HepG2 (cell line): ENCODE measurements around the gene RSF1. TPM values are rescaled to one million over a fixed set of nuclear protein-coding genes. Genes with fewer than 3 reads are reported as not detected.

Source experiments
- AHDC1 ChIP-seq: sonication (generic); formaldehyde crosslinking; IDR thresholded peaks from 2 replicates; pipeline ENCODE4 v1.5.1; 2020; ENCODE audit warnings: mild to moderate bottlenecking, missing genetic modification reagents, borderline replicate concordance
- ARNTL ChIP-seq: sonication (generic); formaldehyde crosslinking; IDR thresholded peaks from 2 replicates; pipeline ENCODE4 v1.4.0; 2020; ENCODE audit warnings: mild to moderate bottlenecking, missing genetic modification reagents
- DMTF1 ChIP-seq: sonication (generic); formaldehyde crosslinking; IDR thresholded peaks from 2 replicates; pipeline ENCODE4 v1.4.0; 2020; ENCODE audit warnings: mild to moderate bottlenecking, missing genetic modification reagents
- FOXA1 ChIP-seq, 2 experiments: fragments of 450-650 bp in 1 of 2; sonication (generic) in 1 of 2; formaldehyde crosslinking in 1 of 2; IDR thresholded peaks; 2 replicates each; pipeline versions ENCODE4 v1.4.0 to v1.6.1; 2016 to 2020; ENCODE audit warnings: missing genetic modification reagents in 1 of 2
- GABPA ChIP-seq, 2 experiments: IDR thresholded peaks; 2 replicates each; pipeline ENCODE4 v1.6.1; 2011 to 2016; ENCODE audit warnings: low read depth in 2 of 2, low read length in 1 of 2, missing biosample characterization in 1 of 2, missing genetic modification characterization in 1 of 2
- HNF4A ChIP-seq: sonication (generic); formaldehyde crosslinking; IDR thresholded peaks from 2 replicates; pipeline ENCODE4 v1.4.0; 2020; ENCODE audit warnings: missing genetic modification reagents
- IRF2 ChIP-seq: IDR thresholded peaks from 2 replicates; pipeline ENCODE4 v1.6.1; 2018; ENCODE audit warnings: missing genetic modification reagents, missing compliant biosample characterization
- IRX3 ChIP-seq: sonication (generic); formaldehyde crosslinking; IDR thresholded peaks from 2 replicates; pipeline ENCODE4 v1.8.1; 2023; ENCODE audit warnings: mild to moderate bottlenecking, low read depth, missing genetic modification reagents, borderline replicate concordance
- MAF1 ChIP-seq: sonication (generic); formaldehyde crosslinking; IDR thresholded peaks from 2 replicates; pipeline ENCODE4 v1.5.0; 2020; ENCODE audit warnings: missing genetic modification reagents, borderline replicate concordance
- MLXIP ChIP-seq: sonication (generic); formaldehyde crosslinking; IDR thresholded peaks from 2 replicates; pipeline ENCODE4 v1.9.0; 2021; ENCODE audit warnings: missing genetic modification reagents, borderline replicate concordance
- NFIC ChIP-seq: IDR thresholded peaks from 2 replicates; pipeline ENCODE4 v1.6.1; 2012; ENCODE audit warnings: mild to moderate bottlenecking, low read length, inconsistent platforms
- NFRKB ChIP-seq: fragments of 450-650 bp; IDR thresholded peaks from 2 replicates; pipeline ENCODE4 v1.6.1; 2017
- POLR2A ChIP-seq, 2 experiments: IDR thresholded peaks; 2 replicates each; pipeline ENCODE4 v1.6.1; 2011; ENCODE audit warnings: low read depth in 2 of 2, low read length in 2 of 2, mild to moderate bottlenecking in 1 of 2, moderate library complexity in 1 of 2; ENCODE audit not compliant: insufficient read depth in 1 of 2
- WIZ ChIP-seq: sonication (generic); formaldehyde crosslinking; IDR thresholded peaks from 2 replicates; pipeline ENCODE4 v1.5.1; 2020; ENCODE audit warnings: mild to moderate bottlenecking, missing genetic modification reagents
- ZBTB37 ChIP-seq: sonication (generic); formaldehyde crosslinking; IDR thresholded peaks from 2 replicates; pipeline ENCODE4 v1.4.0; 2020; ENCODE audit warnings: mild to moderate bottlenecking, missing genetic modification reagents
- ZNF546 ChIP-seq: sonication (generic); formaldehyde crosslinking; conservative IDR thresholded peaks from 2 replicates; pipeline ENCODE4 v1.8.1; 2023; ENCODE audit warnings: mild to moderate bottlenecking, missing genetic modification reagents
- polyA plus RNA-seq, 8 experiments: library from polyadenylated mRNA; depleted of rRNA in 3 of 8; stranded (reverse) in 7 of 8; unstranded in 1 of 8; fragments of >200 nt; fragmentation: Illumina TruSeq in 4 of 8; extraction: Trizol in 4 of 8; gene quantifications; 2 replicates each; pipeline versions ENCODE4 v1.2.1 to v1.2.3, GENCODE V29; 2011 to 2016; ENCODE audit warnings: low read depth in 4 of 8, missing spikeins in 1 of 8, mixed read lengths in 1 of 8; ENCODE audit not compliant: insufficient read depth in 1 of 8
- total RNA-seq, 5 experiments: library from RNA; depleted of rRNA; stranded (reverse); fragments of >200 nt; fragmentation: Illumina TruSeq; extraction: Trizol; gene quantifications; 2 replicates each; pipeline ENCODE4 v1.2.3, GENCODE V29; 2016; ENCODE audit warnings: low read depth in 1 of 5

Gene RSF1
- total and polyA plus RNA-seq, 2 of the 13 experiments (the other 11 are each of a cell fraction or from before 2014, with no cell fraction given) = 15.5 to 33.1 TPM

GRCh38 chr11:77637345-77638165 is 183.0 kb downstream of the RSF1 start, which contains the start of gene CLNS1A (continued):
- TF ChIP-seq FOXA1 (IDR thresholded peaks at IDR 0.05) = no peak
- TF ChIP-seq FOXA1 (CRISPR knock-in tag; IDR thresholded peaks at IDR 0.05) = peak; percentile 58; the same call in 1 of the 2 replicates
- TF ChIP-seq NFRKB = no peak
- TF ChIP-seq DMTF1 (CRISPR knock-in tag) = 0 out of 2 replicates have a peak, but pooled peaks have one; percentile 50
- no peak for TF ChIP-seq ZBTB37 (CRISPR knock-in tag)
- peak; percentile 60; the same call in 1 of the 2 replicates for TF ChIP-seq MLXIP (CRISPR knock-in tag)
- peak; percentile 76 for TF ChIP-seq ARNTL (CRISPR knock-in tag)
- no peak for TF ChIP-seq ZNF546 (CRISPR knock-in tag)
- TF ChIP-seq AHDC1 (CRISPR knock-in tag) = no peak
- TF ChIP-seq IRF2 (CRISPR knock-in tag) = peak; percentile 92; the same call in 1 of the 2 replicates
- peak; percentile 47; the same call in 1 of the 2 replicates for TF ChIP-seq NFIC
- TF ChIP-seq WIZ (CRISPR knock-in tag) = peak; percentile 74; the same call in 1 of the 2 replicates
- TF ChIP-seq POLR2A (IDR thresholded peaks at IDR 0.05; ENCODE audit: insufficient read depth in 1 of 2, low read depth in 2 of 2, low read length in 2 of 2) = peak; percentile 89 to 94
- TF ChIP-seq IRX3 = no peak
- peak; percentile 40 for TF ChIP-seq HNF4A (CRISPR knock-in tag)
- no peak; the same call in 1 of the 2 replicates for TF ChIP-seq MAF1 (CRISPR knock-in tag)
- peak; percentile 95 for TF ChIP-seq GABPA (IDR thresholded peaks at IDR 0.05; ENCODE audit: low read depth, low read length)
- TF ChIP-seq GABPA (CRISPR knock-in tag; IDR thresholded peaks at IDR 0.05; ENCODE audit: low read depth) = peak; percentile 99
